ENCODE measurements around the gene TLNRD1. TPM values are rescaled to one million over a fixed set of nuclear protein-coding genes. Genes with fewer than 3 reads are reported as not detected.

TLNRD1 gene
- total RNA-seq, 4 donors from 2014 or later, result 11.8 to 25.5 (median 19.4) TPM

- intact Hi-C loops (cut with DNase I), result no loop called here
- no peak overlapping the region for H3K4me3 ChIP-seq (replicated peaks in 1 of 3)
- H3K4me1 ChIP-seq, result no peaks in the 10 kb centered on the region
- no peaks in the 10 kb centered on the region for H3K36me3 ChIP-seq
- no peaks in the 10 kb centered on the region for H3K9me3 ChIP-seq
- H3K27me3 ChIP-seq, result no peaks in the 10 kb centered on the region
- DNase-seq, result no peak
- TF ChIP-seq CTCF (IDR thresholded peaks at IDR 0.05), result no peak
- no peak for TF ChIP-seq POLR2A (IDR thresholded peaks at IDR 0.05)
- WGBS, 2 donors, result 91 to 93% methylated on average over 2 of the region's 2 CpGs
- H3K27ac ChIP-seq, result no peak overlapping the region
These were observed 17.5 kb downstream of the TLNRD1 start for GRCh38 chr15:81018197-81018596.

DNA sequence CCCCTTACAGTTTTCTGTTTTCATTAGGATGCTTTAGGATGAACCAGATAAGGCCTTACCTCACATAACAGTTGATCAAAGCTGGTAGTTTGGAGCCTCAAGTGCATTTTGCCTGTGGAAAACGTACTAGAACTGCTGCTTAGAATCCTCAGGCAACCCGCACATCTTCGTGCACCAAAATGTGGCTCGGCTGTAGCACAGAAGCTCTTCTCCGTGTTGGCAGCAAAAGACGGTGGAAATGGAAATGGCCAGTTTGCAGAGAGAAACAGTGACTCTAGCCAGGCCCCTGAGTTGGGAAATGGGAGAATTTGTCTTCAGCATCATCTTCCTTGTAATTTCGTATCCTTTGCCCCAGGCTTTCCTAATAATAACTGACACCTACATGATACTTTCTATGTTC, 20.6 kb downstream of the TLNRD1 start:
- TF ChIP-seq POLR2A (IDR thresholded peaks at IDR 0.05) (no peak), CTCF (IDR thresholded peaks at IDR 0.05) (no peak)
- Histone ChIP-seq H3K9me3 (no peaks in the 10 kb centered on the region), H3K4me1 (peaks cover 0 to 9% of the 10 kb centered on the region in 2 donors), H3K27ac (no peak overlapping the region), H3K4me3 (replicated peaks in 1 of 3) (no peak overlapping the region), H3K27me3 (no peaks in the 10 kb centered on the region), H3K36me3 (no peaks in the 10 kb centered on the region)
- DNase-seq, result no peak
- 91 to 93% methylated on average over 7 of the region's 7 CpGs for WGBS, 2 donors
- intact Hi-C loops (cut with DNase I), result no loop called here

GRCh38 chr15:81023483-81024264, 23.0 kb downstream of the TLNRD1 start:
- Histone ChIP-seq H3K4me1 (peaks cover 0 to 9% of the 10 kb centered on the region in 2 donors), H3K36me3 (no peaks in the 10 kb centered on the region), H3K27me3 (no peaks in the 10 kb centered on the region), H3K9me3 (no peaks in the 10 kb centered on the region), H3K27ac (peak overlapping the region in 2 of 3 donors; percentile 45 to 47), H3K4me3 (replicated peaks in 1 of 3) (no peak overlapping the region)
- WGBS, 2 donors, result 58 to 59% methylated on average over 12 to 13 of the region's 13 CpGs
- DNase-seq, result peak; percentile 23 to 35
- TF ChIP-seq POLR2A (IDR thresholded peaks at IDR 0.05) (no peak), CTCF (IDR thresholded peaks at IDR 0.05) (no peak)
- intact Hi-C loops (cut with DNase I), result no loop called here

DNA sequence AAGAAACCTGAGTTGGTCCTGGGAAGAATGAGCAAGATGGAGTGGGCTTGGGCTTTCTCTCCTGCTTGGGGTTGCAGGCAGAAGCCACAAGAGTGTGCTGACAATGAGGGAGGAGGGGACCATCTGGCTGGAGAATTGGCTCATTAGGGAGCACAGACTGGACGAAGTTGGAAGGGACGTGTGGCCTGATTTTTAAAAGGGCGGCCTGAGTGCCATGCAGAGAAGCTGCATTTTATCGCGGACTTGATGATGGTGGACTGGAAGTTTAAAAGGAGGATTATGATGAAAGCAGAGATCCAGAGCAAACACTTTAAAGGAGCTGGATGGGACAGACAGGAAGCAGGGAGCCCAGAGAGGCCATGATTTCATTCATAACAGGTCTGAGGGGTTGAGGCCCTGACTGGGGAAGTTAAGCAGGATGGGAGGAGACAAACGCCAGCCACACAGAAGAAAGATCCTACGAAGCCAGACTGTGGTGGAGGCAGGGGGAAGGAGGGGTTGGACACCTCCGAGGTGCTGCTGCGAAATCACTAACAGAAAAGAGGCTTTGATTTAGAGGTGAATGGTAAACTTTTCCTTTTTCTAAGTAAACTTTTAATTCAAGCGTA, 23.6 kb downstream of the TLNRD1 start:
- Histone ChIP-seq H3K27me3 (no peaks in the 10 kb centered on the region), H3K4me1 (peaks cover 0 to 9% of the 10 kb centered on the region in 2 donors), H3K9me3 (no peaks in the 10 kb centered on the region), H3K27ac (peak overlapping the region in 2 of 3 donors; percentile 45 to 47), H3K36me3 (no peaks in the 10 kb centered on the region), H3K4me3 (replicated peaks in 1 of 3) (no peak overlapping the region)
- no peak for DNase-seq
- TF ChIP-seq CTCF (IDR thresholded peaks at IDR 0.05), result no peak
- TF ChIP-seq POLR2A (IDR thresholded peaks at IDR 0.05), result no peak
- WGBS, 2 donors, result 76 to 85% methylated on average over 10 of the region's 10 CpGs
- intact Hi-C loops (cut with DNase I), result no loop called here

- 93 to 96% methylated on average over 8 of the region's 8 CpGs for WGBS, 2 donors
- TF ChIP-seq POLR2A (IDR thresholded peaks at IDR 0.05), result no peak
- no peak for TF ChIP-seq CTCF (IDR thresholded peaks at IDR 0.05)
- no peaks in the 10 kb centered on the region for H3K36me3 ChIP-seq
- no peak overlapping the region for H3K4me3 ChIP-seq (replicated peaks in 1 of 3)
- intact Hi-C loops (cut with DNase I), result no loop called here
- no peak overlapping the region for H3K27ac ChIP-seq
- H3K4me1 ChIP-seq, result peaks cover 0 to 9% of the 10 kb centered on the region in 2 donors
- H3K9me3 ChIP-seq, result no peaks in the 10 kb centered on the region
- no peaks in the 10 kb centered on the region for H3K27me3 ChIP-seq
- no peak for DNase-seq
These were observed 24.2 kb downstream of the TLNRD1 start for GRCh38 chr15:81024936-81025335.

Data from thyroid gland (tissue), 4 donors.